HG03280 (cell line): Measurements from ENCODE around the gene C21orf58.
A peak's percentile ranks its signal among the peaks of the same experiment; 100 is the strongest.

Source experiments
- ATAC-seq: cut with Tn5 transposase; IDR thresholded peaks from one replicate; pipeline ENCODE4 v1.9.1; 2021; ENCODE audit warnings: mild to moderate bottlenecking, moderate library complexity; ENCODE audit not compliant: unreplicated experiment

C21orf58 gene

DNA sequence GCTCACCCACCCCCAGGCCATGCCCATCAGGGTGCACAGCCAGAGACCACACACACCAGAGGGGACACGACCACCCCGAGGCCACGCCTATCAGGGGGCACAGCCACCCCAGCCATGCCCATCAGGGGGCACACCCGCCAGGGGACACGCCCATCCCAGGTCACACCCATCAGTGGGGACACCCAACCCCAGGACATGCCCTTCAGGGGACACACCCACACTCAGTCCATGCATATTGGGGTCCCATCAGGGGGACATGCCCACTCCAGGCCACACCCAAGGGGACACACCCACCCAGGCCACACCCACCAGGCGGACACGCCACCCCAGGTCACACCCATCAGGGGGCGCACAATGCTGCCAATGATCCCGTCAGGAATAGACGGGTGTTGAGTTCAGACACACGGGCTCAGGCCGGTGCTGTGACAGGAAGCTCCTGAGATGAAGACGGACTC, 59.0 kb downstream of the C21orf58 start:
- ATAC-seq, result no peak

GRCh38 chr21:46264046-46264689, 59.5 kb downstream of the C21orf58 start:
- ATAC-seq, result no peak

- no peak for ATAC-seq
These were observed 67.1 kb downstream of the C21orf58 start for GRCh38 chr21:46256501-46256994.

- no peak for ATAC-seq
These were observed 67.8 kb downstream of the C21orf58 start for GRCh38 chr21:46255758-46256337.

GRCh38 chr21:46255166-46255565, 68.5 kb downstream of the C21orf58 start:
- no peak for ATAC-seq

DNA sequence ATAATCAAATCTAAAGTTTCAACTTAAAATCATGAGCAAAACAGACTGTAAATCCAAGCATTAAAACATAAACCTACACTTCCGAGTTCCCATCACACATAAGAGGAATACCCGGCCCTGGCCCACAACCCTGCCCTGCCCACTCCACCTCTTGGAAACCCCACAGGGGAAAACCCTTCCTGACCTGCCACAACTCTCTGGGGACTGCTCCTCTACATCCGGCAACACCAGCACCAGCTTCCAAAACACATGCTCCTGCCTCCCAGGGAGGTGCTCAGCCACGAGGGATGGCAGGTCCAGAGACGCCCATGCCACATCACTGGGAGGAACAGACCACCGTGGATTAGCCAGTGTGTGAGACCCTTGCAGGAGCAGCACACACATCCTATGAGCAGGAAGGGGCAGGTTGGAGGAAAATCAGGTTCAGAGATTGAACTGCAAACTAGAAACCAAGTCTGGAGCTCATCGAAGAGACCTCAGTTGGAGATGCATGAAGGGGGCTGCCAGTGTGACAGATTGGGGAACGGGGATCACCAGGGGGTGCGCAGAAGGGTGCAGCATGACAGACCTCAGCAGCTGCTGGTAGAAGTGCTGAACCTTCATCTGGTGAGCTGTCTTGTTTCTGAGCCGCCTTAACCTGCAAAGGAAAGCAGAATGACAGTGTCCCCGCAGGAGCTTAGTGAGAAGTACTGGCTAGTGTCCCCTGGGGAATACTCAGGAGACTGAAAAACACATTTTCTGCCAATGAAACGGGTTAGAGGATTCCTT, 69.3 kb downstream of the C21orf58 start:
- ATAC-seq, result no peak

DNA sequence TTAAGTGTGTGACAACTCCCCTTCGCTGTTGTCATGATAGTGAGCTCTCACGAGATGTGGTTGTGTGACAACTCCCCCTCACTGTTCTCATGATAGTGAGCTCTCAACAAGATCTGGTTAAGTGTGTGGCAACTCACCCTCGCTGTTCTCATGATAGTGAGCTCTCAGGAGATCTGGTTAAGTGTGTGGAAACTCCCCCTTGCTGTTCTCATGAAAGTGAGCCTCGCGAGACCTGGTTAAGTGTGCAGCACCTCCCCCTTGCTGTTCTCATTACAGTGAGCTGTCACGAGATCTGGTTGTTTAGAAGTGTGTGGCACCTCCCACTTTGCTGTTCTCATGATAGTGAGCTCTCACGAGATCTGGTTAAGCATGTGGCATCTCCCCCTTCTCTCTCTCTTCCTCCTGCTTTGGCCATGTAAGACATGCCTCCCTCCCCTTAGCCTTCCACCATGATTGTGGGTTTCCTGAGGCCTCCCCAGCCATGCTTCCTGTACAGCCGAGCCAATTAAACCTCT, 70.0 kb downstream of the C21orf58 start:
- ATAC-seq, result peak; percentile 55

GRCh38 chr21:46252840-46253239, 70.8 kb downstream of the C21orf58 start:
- ATAC-seq, result no peak
